Brain microvascular endothelial cell (primary cell): ENCODE data around the gene GLYATL2.

Experiments
- DNase-seq: peaks from one replicate; pipeline ENCODE4 v3.0.0-alpha.2; 2020
- H3K27ac ChIP-seq: fragments of 250-450 bp; sonication (Bioruptor Pico); 2 replicates; pipeline ENCODE4 v1.5.1; 2020; ENCODE audit warnings: mild to moderate bottlenecking, moderate library complexity
- H3K27me3 ChIP-seq: fragments of 250-450 bp; sonication (Bioruptor Pico); replicated peaks from 2 replicates; pipeline ENCODE4 v1.5.1; 2020; ENCODE audit warnings: mild to moderate bottlenecking
- H3K36me3 ChIP-seq: fragments of 250-450 bp; sonication (Bioruptor Pico); replicated peaks from 2 replicates; pipeline ENCODE4 v1.5.1; 2020; ENCODE audit warnings: mild to moderate bottlenecking
- H3K4me3 ChIP-seq: 2 replicates; pipeline ENCODE4 v1.5.1; 2011; ENCODE audit warnings: low read depth, mild to moderate bottlenecking, control low read depth, low read length, moderate library complexity
- CTCF ChIP-seq: IDR thresholded peaks from 2 replicates; pipeline ENCODE4 v1.5.1; 2011; ENCODE audit warnings: low read depth, mild to moderate bottlenecking, moderate library complexity, low read length, control low read depth, inconsistent platforms; ENCODE audit errors: missing control alignments
- in situ Hi-C: cut with HindIII; loops from 2 replicates; pipeline ENCODE4 v1.10.0; 2017; ENCODE audit warnings: low sequenced_read_pairs, low pct_ligation_motif_present

The GLYATL2 gene

GRCh38 chr11:58813693-58814092, 30.8 kb downstream of the GLYATL2 start:
- Histone ChIP-seq H3K27me3 (no peaks in the 10 kb centered on the region), H3K27ac (no peak overlapping the region), H3K4me3 (no peak overlapping the region), H3K36me3 (no peaks in the 10 kb centered on the region)
- in situ Hi-C loops = no loop called here
- no peak for TF ChIP-seq CTCF
- DNase-seq = no peak

GRCh38 chr11:58811499-58811898, 33.0 kb downstream of the GLYATL2 start:
- no peak for TF ChIP-seq CTCF
- Histone ChIP-seq H3K4me3 (no peak overlapping the region), H3K27me3 (no peaks in the 10 kb centered on the region), H3K36me3 (no peaks in the 10 kb centered on the region), H3K27ac (no peak overlapping the region)
- in situ Hi-C loops = no loop called here
- no peak for DNase-seq

GRCh38 chr11:58807343-58807742, 37.2 kb downstream of the GLYATL2 start:
- in situ Hi-C loops = no loop called here
- no peak overlapping the region for H3K4me3 ChIP-seq
- DNase-seq = no peak
- H3K36me3 ChIP-seq = no peaks in the 10 kb centered on the region
- H3K27ac ChIP-seq = no peak overlapping the region
- TF ChIP-seq CTCF = no peak
- H3K27me3 ChIP-seq = no peaks in the 10 kb centered on the region

- no peaks in the 10 kb centered on the region for H3K27me3 ChIP-seq
- no peak overlapping the region for H3K4me3 ChIP-seq
- H3K36me3 ChIP-seq = no peaks in the 10 kb centered on the region
- no peak for DNase-seq
- H3K27ac ChIP-seq = no peak overlapping the region
- TF ChIP-seq CTCF = no peak
- in situ Hi-C loops = no loop called here
Observed at GRCh38 chr11:58805065-58805464, 39.4 kb downstream of the GLYATL2 start.

- DNase-seq = no peak
- Histone ChIP-seq H3K27me3 (no peaks in the 10 kb centered on the region), H3K4me3 (no peak overlapping the region), H3K36me3 (no peaks in the 10 kb centered on the region), H3K27ac (no peak overlapping the region)
- in situ Hi-C loops = no loop called here
- TF ChIP-seq CTCF = no peak
Observed at GRCh38 chr11:58801974-58802545, 42.4 kb downstream of the GLYATL2 start.

- Histone ChIP-seq H3K27me3 (no peaks in the 10 kb centered on the region), H3K4me3 (no peak overlapping the region), H3K27ac (no peak overlapping the region), H3K36me3 (no peaks in the 10 kb centered on the region)
- in situ Hi-C loops = no loop called here
- TF ChIP-seq CTCF = no peak
- DNase-seq = no peak
Observed at GRCh38 chr11:58801302-58801701, 43.2 kb downstream of the GLYATL2 start.
